Measurements from ENCODE around the gene ESF1. TPM values are rescaled to one million over a fixed set of nuclear protein-coding genes. Genes with fewer than 3 reads are reported as not detected.
"Not testable (repeated sequence)": the region's sequence is repeated elsewhere in the genome, so short reads cannot be mapped to it uniquely, and the experiment has no call there.

ESF1 gene
- total RNA-seq, 1 experiment from 2014 or later = 28.7 TPM

- TF ChIP-seq ZNF425 (CRISPR knock-in tag; conservative IDR thresholded peaks at IDR 0.05) (no peak), SP1 (CRISPR knock-in tag; conservative IDR thresholded peaks at IDR 0.05) (no peak), OVOL2 (CRISPR knock-in tag; IDR thresholded peaks at IDR 0.05; ENCODE audit: borderline replicate concordance) (no peak), ZNF138 (CRISPR knock-in tag; conservative IDR thresholded peaks at IDR 0.05) (no peak)
These were observed 18.8 kb downstream of the ESF1 start (continued) for GRCh38 chr20:13765868-13766416.

GRCh38 chr20:13765299-13765698, 19.4 kb downstream of the ESF1 start:
- no peak overlapping the region for H3K4me3 Mint-ChIP-seq
- CTCF ChIA-PET = no interaction called here
- no peak overlapping the region for H3K27ac Mint-ChIP-seq
- POLR2A ChIA-PET = no interaction called here
- H3K4me1 Mint-ChIP-seq = no peaks in the 10 kb centered on the region
- DNase-seq (ENCODE audit: low spot score) (no peak), ATAC-seq (no peak)
- H3K36me3 Mint-ChIP-seq = peaks cover 83% of the 10 kb centered on the region
- peaks cover 17% of the 10 kb centered on the region for H3K9me3 Mint-ChIP-seq
- TF ChIP-seq NR3C1 (CRISPR knock-in tag; conservative IDR thresholded peaks at IDR 0.05; ENCODE audit: low read depth) (no peak), MYBL2 (CRISPR knock-in tag; IDR thresholded peaks at IDR 0.05) (no peak), NR1H2 (CRISPR knock-in tag; IDR thresholded peaks at IDR 0.05) (no peak), SMAD4 (CRISPR knock-in tag; IDR thresholded peaks at IDR 0.05) (no peak), FOXJ3 (CRISPR knock-in tag; IDR thresholded peaks at IDR 0.05; ENCODE audit: borderline replicate concordance) (no peak), IRF2 (CRISPR knock-in tag; IDR thresholded peaks at IDR 0.05; ENCODE audit: borderline replicate concordance, low read depth) (no peak), ZBTB21 (CRISPR knock-in tag; IDR thresholded peaks at IDR 0.05; ENCODE audit: borderline replicate concordance) (no peak), SMAD3 (CRISPR knock-in tag; IDR thresholded peaks at IDR 0.05; ENCODE audit: borderline replicate concordance) (no peak), RORB (CRISPR knock-in tag; IDR thresholded peaks at IDR 0.05) (no peak), ATF2 (CRISPR knock-in tag; IDR thresholded peaks at IDR 0.05; ENCODE audit: borderline replicate concordance, low read depth) (no peak), ERG (CRISPR knock-in tag; IDR thresholded peaks at IDR 0.05) (no peak), ATF1 (CRISPR knock-in tag; IDR thresholded peaks at IDR 0.05) (no peak)
- H3K27me3 Mint-ChIP-seq (ENCODE audit: low read depth) = no peaks in the 10 kb centered on the region

- H3K9me3 Mint-ChIP-seq; H3K4me3 Mint-ChIP-seq; DNase-seq (ENCODE audit: low spot score); ATAC-seq; H3K27me3 Mint-ChIP-seq (ENCODE audit: low read depth); CTCF ChIA-PET; POLR2A ChIA-PET; H3K27ac Mint-ChIP-seq; H3K4me1 Mint-ChIP-seq: not testable (repeated sequence)
- peaks cover 65% of the 10 kb centered on the region for H3K36me3 Mint-ChIP-seq
These were observed 24.2 kb downstream of the ESF1 start for GRCh38 chr20:13760451-13760946.

GRCh38 chr20:13758884-13759283, 25.8 kb downstream of the ESF1 start:
- Mint-ChIP-seq H3K27ac (no peak overlapping the region), H3K36me3 (peaks cover 48% of the 10 kb centered on the region), H3K4me3 (no peak overlapping the region), H3K27me3 (ENCODE audit: low read depth) (no peaks in the 10 kb centered on the region), H3K4me1 (no peaks in the 10 kb centered on the region), H3K9me3 (peaks cover 7% of the 10 kb centered on the region)
- POLR2A ChIA-PET = no interaction called here
- CTCF ChIA-PET = no interaction called here
- DNase-seq (ENCODE audit: low spot score) (no peak), ATAC-seq (no peak)
- no peak for TF ChIP-seq ZNF219 (CRISPR knock-in tag; IDR thresholded peaks at IDR 0.05; ENCODE audit: borderline replicate concordance)
- no peak for TF ChIP-seq ZNF425 (CRISPR knock-in tag; conservative IDR thresholded peaks at IDR 0.05)
- TF ChIP-seq ERG (CRISPR knock-in tag; IDR thresholded peaks at IDR 0.05) = no peak
- no peak for TF ChIP-seq ZNF416 (CRISPR knock-in tag; IDR thresholded peaks at IDR 0.05)
- no peak for TF ChIP-seq NFE2L1 (CRISPR knock-in tag; IDR thresholded peaks at IDR 0.05)
- no peak for TF ChIP-seq IRF2 (CRISPR knock-in tag; IDR thresholded peaks at IDR 0.05; ENCODE audit: borderline replicate concordance, low read depth)
- no peak for TF ChIP-seq JUN (CRISPR knock-in tag; IDR thresholded peaks at IDR 0.05)
- no peak for TF ChIP-seq TEAD1 (CRISPR knock-in tag; IDR thresholded peaks at IDR 0.05)
- no peak for TF ChIP-seq USF2 (CRISPR knock-in tag; IDR thresholded peaks at IDR 0.05)
